RPMI7951 (cell line): ENCODE data around the gene KLHL5. TPM values are rescaled to one million over a fixed set of nuclear protein-coding genes. Genes with fewer than 3 reads are reported as not detected.
A peak's percentile ranks its signal among the peaks of the same experiment; 100 is the strongest.
"Not testable (repeated sequence)": the region's sequence is repeated elsewhere in the genome, so short reads cannot be mapped to it uniquely, and the experiment has no call there.

Experiments used
- DNase-seq: peaks from one replicate; pipeline ENCODE4 v3.0.0-alpha.2; 2012; ENCODE audit warnings: low read depth
- total RNA-seq: library from RNA; depleted of rRNA; stranded (reverse); fragments of >200 nt; shearing (Covaris generic); gene quantifications from 2 replicates; pipeline ENCODE4 v1.2.3, GENCODE V29; 2014; rRNA removed

The KLHL5 gene
- total RNA-seq: 30.1 and 35.7 TPM in 2 replicates

GRCh38 chr4:39062094-39062769 is at the start of gene KLHL5:
KLHL5 (plus strand) TSS chr4:39062232; CDS start chr4:39062653, 421 bp downstream.
- DNase-seq: peak; percentile 30

- no peak for DNase-seq
Observed at GRCh38 chr4:39014028-39014427, 48.0 kb upstream of the KLHL5 start.

- DNase-seq: peak; percentile 27
Observed at GRCh38 chr4:39020130-39020529, 41.9 kb upstream of the KLHL5 start.

- no peak for DNase-seq
Observed at GRCh38 chr4:39021631-39022030, 40.4 kb upstream of the KLHL5 start.

- DNase-seq: no peak
Observed at GRCh38 chr4:39022241-39022640, 39.8 kb upstream of the KLHL5 start.

- no peak for DNase-seq
Observed at GRCh38 chr4:39023059-39023458, 39.0 kb upstream of the KLHL5 start.

GRCh38 chr4:39024311-39024865 is 37.6 kb upstream of the KLHL5 start:
- no peak for DNase-seq

GRCh38 chr4:39025552-39026085 is 36.4 kb upstream of the KLHL5 start:
- DNase-seq: no peak

- DNase-seq: no peak
Observed at GRCh38 chr4:39026096-39026495, 35.9 kb upstream of the KLHL5 start.

GRCh38 chr4:39029752-39030694 is 32.0 kb upstream of the KLHL5 start:
- no peak for DNase-seq

GRCh38 chr4:39030725-39031124 is 31.3 kb upstream of the KLHL5 start:
- DNase-seq: no peak

GRCh38 chr4:39031590-39032020 is 30.4 kb upstream of the KLHL5 start:
- not testable (repeated sequence) for DNase-seq

- DNase-seq: peak; percentile 5
Observed at GRCh38 chr4:39032218-39033085, 29.6 kb upstream of the KLHL5 start, which contains the start of gene TMEM156. TMEM156 (minus strand) TSS chr4:39032409; CDS start chr4:39032313, 96 bp downstream.

GRCh38 chr4:39036172-39036571 is 25.9 kb upstream of the KLHL5 start:
- DNase-seq: peak; percentile 52

- peak; percentile 46 for DNase-seq
Observed at GRCh38 chr4:39037491-39037825, 24.6 kb upstream of the KLHL5 start.

GRCh38 chr4:39037941-39038340 is 24.1 kb upstream of the KLHL5 start:
- DNase-seq: no peak

GRCh38 chr4:39039108-39039507 is 22.9 kb upstream of the KLHL5 start:
- no peak for DNase-seq

- DNase-seq: no peak
Observed at GRCh38 chr4:39042366-39042765, 19.7 kb upstream of the KLHL5 start.

- DNase-seq: peak; percentile 27
Observed at GRCh38 chr4:39043058-39043860, 18.8 kb upstream of the KLHL5 start.

GRCh38 chr4:39043861-39044363 is 18.1 kb upstream of the KLHL5 start:
- peak; percentile 18 for DNase-seq
